ENCODE measurements around the gene NAA40.

NAA40 gene

GRCh38 chr11:63938479-63939396 lies at the start of gene NAA40:
TSS of gene NAA40 (plus strand) at chr11:63939002. CDS start at chr11:63939097, 95 bp downstream.
- DNase-seq: peak; percentile 82 to 87

GRCh38 chr11:63889344-63889743 lies 49.5 kb upstream of the NAA40 start:
- DNase-seq: no peak

- DNase-seq: no peak
Observed at GRCh38 chr11:63890368-63890767, 48.4 kb upstream of the NAA40 start.

- DNase-seq: no peak
Observed at GRCh38 chr11:63892228-63892627, 46.6 kb upstream of the NAA40 start.

GRCh38 chr11:63893355-63893754 lies 45.4 kb upstream of the NAA40 start:
- DNase-seq: no peak

- no peak for DNase-seq
Observed at GRCh38 chr11:63896071-63896470, 42.7 kb upstream of the NAA40 start.

- no peak for DNase-seq
Observed at GRCh38 chr11:63897459-63898146, 41.2 kb upstream of the NAA40 start.

- DNase-seq: no peak
Observed at GRCh38 chr11:63901660-63902059, 37.1 kb upstream of the NAA40 start.

GRCh38 chr11:63903884-63904283 lies 34.9 kb upstream of the NAA40 start:
- DNase-seq: no peak

GRCh38 chr11:63904743-63905142 lies 34.1 kb upstream of the NAA40 start:
- no peak for DNase-seq

- no peak for DNase-seq
Observed at GRCh38 chr11:63905179-63905578, 33.6 kb upstream of the NAA40 start.

- no peak for DNase-seq
Observed at GRCh38 chr11:63906087-63906486, 32.7 kb upstream of the NAA40 start.

GRCh38 chr11:63906585-63906984 lies 32.2 kb upstream of the NAA40 start:
- peak; percentile 50 to 52 for DNase-seq

GRCh38 chr11:63907063-63907462 lies 31.7 kb upstream of the NAA40 start:
- DNase-seq: no peak

- DNase-seq: no peak
Observed at GRCh38 chr11:63907808-63908530, 30.8 kb upstream of the NAA40 start.

GRCh38 chr11:63908631-63909401 lies 30.0 kb upstream of the NAA40 start:
- no peak for DNase-seq

GRCh38 chr11:63909591-63910506 lies 29.0 kb upstream of the NAA40 start:
- DNase-seq: no peak

- no peak for DNase-seq
Observed at GRCh38 chr11:63910675-63911074, 28.1 kb upstream of the NAA40 start.

GRCh38 chr11:63911440-63911839 lies 27.4 kb upstream of the NAA40 start:
- no peak for DNase-seq

- no peak for DNase-seq
Observed at GRCh38 chr11:63911876-63912275, 26.9 kb upstream of the NAA40 start.

- no peak for DNase-seq
Observed at GRCh38 chr11:63912678-63913077, 26.1 kb upstream of the NAA40 start.

Data from activated CD4-positive, alpha-beta T cell treated with anti-CD3 and anti-CD28 coated beads, Interleukin-2, amount 50 U/mL, for 4 hours (primary cell).